Activated T-helper 2 cell treated with anti-CD3 and anti-CD28 coated beads, Interferon-gamma antibody, Interleukin-2, Interleukin-4, amounts not matched to agents 10 μg/mL and 5 μg/mL and 100 μg/mL, durations not matched to agents 14 hours and 24 hours and 36 hours (primary cell): Measurements from ENCODE around the gene FGF4. TPM values are rescaled to one million over a fixed set of nuclear protein-coding genes. Genes with fewer than 3 reads are reported as not detected.

Experiments
- DNase-seq: peaks from one replicate; pipeline ENCODE4 v3.0.0; 2021; ENCODE audit warnings: low spot score
- H3K27ac Mint-ChIP-seq: one replicate; pipeline ENCODE4 v1.8.0; 2021; ENCODE audit warnings: mixed read lengths
- H3K27me3 Mint-ChIP-seq: one replicate; pipeline ENCODE4 v1.8.0; 2021; ENCODE audit warnings: low read depth, mixed read lengths
- H3K36me3 Mint-ChIP-seq: one replicate; pipeline ENCODE4 v1.8.0; 2021; ENCODE audit warnings: low read depth, mixed read lengths
- H3K4me1 Mint-ChIP-seq: one replicate; pipeline ENCODE4 v1.8.0; 2021; ENCODE audit warnings: low read depth, mixed read lengths
- H3K4me3 Mint-ChIP-seq: one replicate; pipeline ENCODE4 v1.8.0; 2021; ENCODE audit warnings: low read depth, mild to moderate bottlenecking, moderate library complexity, mixed read lengths
- H3K9me3 Mint-ChIP-seq: one replicate; pipeline ENCODE4 v1.8.0; 2021; ENCODE audit warnings: mixed read lengths
- intact Hi-C: fragments of 100-400 bp; cut with micrococcal nuclease; formaldehyde crosslinking; loops from one replicate; pipeline ENCODE4 v1.15.1; 2023
- total RNA-seq: library from RNA; stranded (reverse); gene quantifications from 2 replicates; pipeline ENCODE4 v1.2.3, GENCODE V29; 2022

The FGF4 gene
- total RNA-seq, 1 donor from 2014 or later, result not detected

DNA sequence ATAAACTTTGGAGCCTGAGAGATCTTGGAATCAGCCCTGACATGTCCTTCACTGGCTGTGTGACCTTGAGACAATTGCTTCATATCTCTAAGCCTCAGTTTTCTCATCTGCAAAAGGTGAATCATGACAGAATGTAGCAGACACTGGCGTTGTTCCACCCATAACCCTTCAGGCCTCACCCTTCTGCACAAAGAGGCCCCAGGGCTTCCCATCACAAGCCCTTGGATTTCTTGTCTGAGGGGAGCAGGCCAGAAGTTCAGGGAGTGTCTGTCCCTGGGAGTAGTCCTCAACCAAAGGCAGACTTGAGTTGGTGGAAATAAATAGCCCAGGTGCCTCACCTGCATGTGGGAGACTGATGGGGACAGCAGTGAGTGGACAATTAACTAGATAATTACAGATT is 27.4 kb upstream of the FGF4 start:
- no peaks in the 10 kb centered on the region for H3K9me3 Mint-ChIP-seq
- H3K4me1 Mint-ChIP-seq, result no peaks in the 10 kb centered on the region
- peaks cover 5% of the 10 kb centered on the region for H3K27me3 Mint-ChIP-seq
- H3K4me3 Mint-ChIP-seq, result no peak overlapping the region
- H3K36me3 Mint-ChIP-seq, result no peaks in the 10 kb centered on the region
- intact Hi-C loops, result loop anchor here (5.0 kb wide), 1 partner anchor 115 kb away; no protein-coding TSS in a partner anchor
- no peak overlapping the region for H3K27ac Mint-ChIP-seq
- DNase-seq, result no peak

DNA sequence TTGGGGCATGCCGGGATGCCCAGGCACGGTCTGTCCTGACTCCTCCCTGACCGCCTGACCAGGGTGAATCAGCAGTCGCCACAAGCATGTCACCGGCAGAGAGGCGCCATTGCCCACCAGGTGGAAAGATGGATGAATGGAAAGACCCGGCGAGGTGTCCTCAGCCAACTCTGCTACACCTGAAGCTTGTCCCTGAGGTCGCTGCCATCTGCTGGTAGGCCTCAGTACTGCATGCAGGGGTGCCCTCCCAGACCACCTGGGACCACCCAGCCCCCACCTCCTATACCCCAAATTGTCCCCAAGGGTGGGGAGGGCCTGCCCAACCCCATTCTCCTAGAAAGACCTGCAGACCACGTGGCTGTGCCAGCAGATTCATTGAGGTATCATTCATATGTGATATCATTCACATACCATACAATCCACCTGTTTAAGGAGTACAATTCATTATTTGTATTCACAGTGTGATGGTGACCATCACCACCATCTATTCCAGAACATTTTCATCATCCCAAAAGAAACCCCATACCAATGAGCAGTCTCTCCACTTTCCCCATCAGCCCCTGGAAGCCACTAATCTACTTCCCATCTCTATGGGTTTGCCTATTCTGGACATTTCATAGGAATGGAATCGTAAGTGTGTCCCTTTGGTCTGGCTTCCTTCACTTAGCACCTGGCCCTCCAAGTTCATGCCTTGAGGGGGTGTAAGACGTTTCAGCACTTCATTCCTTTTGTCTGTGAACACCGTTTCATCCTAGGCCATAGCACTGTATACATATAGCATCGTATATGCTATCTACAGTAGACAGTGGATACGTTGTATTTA is 26.6 kb upstream of the FGF4 start:
- H3K27ac Mint-ChIP-seq, result no peak overlapping the region
- H3K9me3 Mint-ChIP-seq, result no peaks in the 10 kb centered on the region
- H3K27me3 Mint-ChIP-seq, result peaks cover 3% of the 10 kb centered on the region
- intact Hi-C loops, result loop anchor here (5.0 kb wide), 1 partner anchor 114 kb away; no protein-coding TSS in a partner anchor
- H3K4me3 Mint-ChIP-seq, result no peak overlapping the region
- DNase-seq, result no peak
- no peaks in the 10 kb centered on the region for H3K4me1 Mint-ChIP-seq
- H3K36me3 Mint-ChIP-seq, result no peaks in the 10 kb centered on the region

DNA sequence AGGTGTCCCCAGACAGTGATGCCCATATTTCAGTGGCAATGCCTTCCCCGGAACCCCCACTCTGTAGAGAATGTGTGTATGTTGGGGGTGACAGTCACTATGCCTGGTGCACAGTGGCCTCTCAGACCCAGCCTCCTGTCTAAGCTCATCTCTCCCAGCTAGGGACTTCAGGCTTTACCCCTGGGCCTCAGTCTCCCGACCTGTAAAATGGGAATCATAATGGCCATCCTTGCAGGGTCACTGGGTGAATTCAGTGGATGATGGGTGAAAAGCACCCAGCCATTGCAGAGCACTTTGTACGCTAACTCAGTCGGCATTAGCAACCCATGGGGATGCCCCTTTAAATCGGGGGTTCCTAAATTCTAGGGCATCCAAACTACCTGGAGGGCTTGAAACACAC is 25.1 kb upstream of the FGF4 start:
- intact Hi-C loops, result loop anchor here (5.0 kb wide), 1 partner anchor 113 kb away; no protein-coding TSS in a partner anchor
- no peak for DNase-seq
- Mint-ChIP-seq H3K36me3 (no peaks in the 10 kb centered on the region), H3K27ac (no peak overlapping the region), H3K4me1 (no peaks in the 10 kb centered on the region), H3K9me3 (no peaks in the 10 kb centered on the region), H3K27me3 (no peaks in the 10 kb centered on the region), H3K4me3 (no peak overlapping the region)

DNA sequence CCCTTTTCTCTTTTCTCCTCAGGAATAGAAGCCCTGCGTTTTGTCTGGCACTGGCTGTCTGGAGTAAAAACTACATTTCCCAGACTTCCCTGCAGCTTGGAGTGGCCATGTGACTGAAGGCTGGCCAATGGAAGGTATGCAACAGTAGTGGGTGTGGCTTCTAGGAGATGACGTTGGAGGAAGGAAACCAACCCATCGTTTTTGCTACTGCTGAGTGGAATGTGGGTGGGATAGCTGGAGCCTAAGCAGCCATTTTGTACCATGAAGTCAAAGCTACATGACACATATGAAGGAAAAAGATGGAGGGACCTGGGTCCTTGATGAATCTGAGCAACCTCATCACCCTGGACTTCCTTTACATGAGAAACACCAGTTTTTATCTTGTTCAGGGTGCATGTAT is 24.4 kb upstream of the FGF4 start:
- Mint-ChIP-seq H3K27ac (no peak overlapping the region), H3K4me3 (no peak overlapping the region), H3K9me3 (no peaks in the 10 kb centered on the region), H3K27me3 (no peaks in the 10 kb centered on the region), H3K4me1 (no peaks in the 10 kb centered on the region), H3K36me3 (no peaks in the 10 kb centered on the region)
- no peak for DNase-seq
- intact Hi-C loops, result no loop called here

DNA sequence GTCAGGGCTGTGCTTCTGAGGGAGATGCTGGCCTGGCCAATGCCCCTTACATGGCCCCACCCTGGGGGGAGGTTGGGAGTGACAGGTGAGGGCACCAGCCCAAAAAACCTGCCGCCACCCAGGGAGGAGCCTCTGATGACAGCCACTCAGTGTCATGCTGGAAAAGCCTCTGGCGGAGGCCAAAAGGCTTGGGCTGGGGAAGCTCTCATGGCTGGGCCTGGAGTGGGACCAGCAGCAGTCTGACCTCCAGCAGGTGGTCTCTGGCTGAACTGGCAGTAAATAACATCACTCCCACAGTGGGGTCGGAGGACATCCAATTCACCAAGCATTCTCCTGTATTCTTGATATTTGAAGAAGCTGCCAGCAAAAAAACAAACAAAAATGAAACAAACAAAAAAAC is 24.0 kb upstream of the FGF4 start:
- DNase-seq, result no peak
- intact Hi-C loops, result no loop called here
- H3K4me3 Mint-ChIP-seq, result no peak overlapping the region

DNA sequence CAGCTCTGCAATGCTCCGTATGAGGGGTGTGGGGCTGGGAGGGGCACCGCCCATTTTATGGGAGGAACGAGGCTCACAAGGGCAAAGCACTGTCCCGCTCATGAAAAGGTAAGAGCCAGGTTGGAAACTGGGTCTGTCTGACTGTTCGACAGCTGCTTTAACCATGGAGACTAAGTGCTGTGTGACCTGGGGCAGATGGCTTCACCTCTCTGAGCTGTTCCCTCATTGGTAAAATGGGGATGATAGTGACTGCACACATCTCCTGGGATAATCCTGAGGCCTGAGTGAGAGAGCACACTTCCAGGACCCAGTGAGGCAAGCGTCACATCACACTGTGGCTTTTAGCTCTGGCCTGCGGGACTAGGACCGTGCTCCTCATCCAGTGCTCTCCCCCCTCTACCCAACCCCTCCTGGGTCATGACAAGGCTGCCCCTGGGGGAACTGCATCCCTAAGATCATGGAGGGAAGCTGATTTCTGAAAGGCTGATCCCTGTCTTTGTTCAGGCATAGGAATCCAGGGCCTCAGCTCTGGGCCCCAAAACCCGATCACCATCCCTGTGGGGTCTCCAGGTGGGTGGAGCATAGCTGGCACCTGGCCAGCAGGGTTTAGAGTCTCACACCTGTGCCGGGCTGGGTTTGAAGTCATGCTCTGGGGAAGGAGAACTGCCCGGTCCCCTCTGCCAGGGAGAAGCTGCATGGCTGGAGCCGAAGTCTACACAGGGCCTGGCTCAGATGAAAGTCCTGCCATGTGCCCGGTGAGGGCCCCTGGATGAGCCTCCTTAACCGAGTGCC is 22.8 kb upstream of the FGF4 start:
- no peaks in the 10 kb centered on the region for H3K36me3 Mint-ChIP-seq
- H3K4me1 Mint-ChIP-seq, result no peaks in the 10 kb centered on the region
- H3K27me3 Mint-ChIP-seq, result no peaks in the 10 kb centered on the region
- intact Hi-C loops, result no loop called here
- H3K27ac Mint-ChIP-seq, result no peak overlapping the region
- H3K4me3 Mint-ChIP-seq, result no peak overlapping the region
- H3K9me3 Mint-ChIP-seq, result no peaks in the 10 kb centered on the region
- DNase-seq, result no peak

More for the DNA sequence above, 24.0 kb upstream of the FGF4 start:
- H3K4me1 Mint-ChIP-seq, result no peaks in the 10 kb centered on the region
- no peaks in the 10 kb centered on the region for H3K27me3 Mint-ChIP-seq
- no peaks in the 10 kb centered on the region for H3K9me3 Mint-ChIP-seq
- H3K36me3 Mint-ChIP-seq, result no peaks in the 10 kb centered on the region
- no peak overlapping the region for H3K27ac Mint-ChIP-seq

DNA sequence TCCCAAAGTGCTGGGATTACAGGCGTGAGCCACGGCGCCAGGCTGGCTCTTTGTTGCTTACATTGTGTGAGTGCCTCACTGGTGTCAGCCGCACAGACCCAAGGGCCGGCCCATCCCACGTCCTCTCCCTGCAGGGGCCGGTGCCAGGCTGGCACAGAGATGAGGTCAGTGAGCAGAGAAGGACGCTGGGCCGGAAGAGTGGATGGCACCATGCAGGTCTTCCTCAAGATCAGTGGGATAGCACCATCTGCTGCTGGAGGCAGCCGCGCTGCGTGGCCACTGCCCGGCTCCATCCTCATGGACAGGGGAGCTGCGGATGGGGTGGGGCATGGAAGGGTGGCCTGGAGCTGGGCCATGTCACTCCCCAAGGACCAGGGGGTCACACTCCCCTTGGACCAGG is 22.0 kb upstream of the FGF4 start:
- intact Hi-C loops, result no loop called here
- no peaks in the 10 kb centered on the region for H3K27me3 Mint-ChIP-seq
- H3K4me1 Mint-ChIP-seq, result no peaks in the 10 kb centered on the region
- H3K9me3 Mint-ChIP-seq, result no peaks in the 10 kb centered on the region
- no peak overlapping the region for H3K27ac Mint-ChIP-seq
- DNase-seq, result no peak
- no peaks in the 10 kb centered on the region for H3K36me3 Mint-ChIP-seq
- no peak overlapping the region for H3K4me3 Mint-ChIP-seq

DNA sequence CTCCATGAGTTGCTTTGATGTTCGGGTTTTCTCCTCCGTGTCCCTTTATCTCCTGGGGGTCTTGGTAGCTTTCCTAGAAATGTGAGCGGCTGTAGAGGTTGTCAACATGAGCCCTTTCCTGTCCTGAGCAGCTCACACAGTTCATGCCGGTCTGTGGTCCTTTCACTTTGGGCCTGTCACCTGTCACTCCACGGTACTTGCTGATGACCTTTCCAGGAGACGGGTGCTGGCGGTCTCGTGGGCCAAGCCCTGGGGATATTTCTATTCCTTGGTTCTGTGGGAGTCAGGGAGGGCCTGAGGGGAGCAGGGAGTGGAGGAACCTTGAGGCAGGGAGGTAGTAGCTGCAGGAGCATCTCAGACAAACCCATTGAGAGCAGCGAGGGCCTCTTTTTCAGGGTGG is 20.9 kb upstream of the FGF4 start:
- Mint-ChIP-seq H3K27me3 (no peaks in the 10 kb centered on the region), H3K4me1 (no peaks in the 10 kb centered on the region), H3K27ac (no peak overlapping the region), H3K36me3 (no peaks in the 10 kb centered on the region), H3K4me3 (no peak overlapping the region), H3K9me3 (no peaks in the 10 kb centered on the region)
- DNase-seq, result no peak
- intact Hi-C loops, result no loop called here

DNA sequence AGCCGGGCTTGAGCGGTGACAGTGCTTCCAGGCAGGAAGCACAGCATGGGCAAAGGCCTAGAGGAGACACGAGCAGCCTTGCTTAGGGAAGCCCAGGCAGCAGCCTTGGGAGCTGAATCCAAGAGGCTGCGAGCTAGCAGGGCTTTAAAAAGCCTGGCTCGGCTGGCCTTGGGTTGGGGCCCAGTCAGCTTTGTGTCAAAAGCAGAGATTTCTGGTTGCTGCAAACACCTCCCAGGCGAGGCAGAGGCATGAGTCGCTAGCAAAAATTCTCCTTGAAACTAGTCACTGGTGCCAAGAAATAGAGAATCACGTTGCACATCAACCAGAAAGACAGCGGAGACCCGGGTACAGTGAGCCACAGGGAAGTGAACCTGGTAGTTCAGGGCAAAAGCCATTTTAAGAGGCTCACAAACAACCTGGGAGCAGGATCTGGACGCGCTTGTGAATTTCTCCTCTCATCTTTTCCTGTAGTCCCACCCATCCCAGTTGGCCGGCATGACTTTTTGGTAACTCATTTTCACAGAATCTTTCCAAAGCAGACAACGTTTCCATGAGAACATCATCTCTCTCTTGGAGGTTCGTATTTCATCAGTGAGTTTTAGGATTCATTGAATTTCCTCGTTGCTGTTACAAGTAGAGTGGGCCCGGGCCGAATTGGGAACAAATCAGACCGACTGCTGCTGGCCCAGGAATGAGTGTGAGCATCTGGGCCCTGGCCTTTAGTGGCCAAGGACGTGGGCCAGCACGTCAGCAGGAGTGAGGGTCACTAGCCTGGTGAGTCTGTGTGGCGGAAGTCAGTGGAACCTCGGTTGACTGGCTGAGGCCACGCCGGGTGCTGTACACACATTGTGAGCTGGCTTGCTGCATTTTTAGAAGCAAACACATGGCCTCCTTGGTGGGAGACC is 16.4 kb upstream of the FGF4 start:
- no peak for DNase-seq
- Mint-ChIP-seq H3K4me1 (no peaks in the 10 kb centered on the region), H3K4me3 (no peak overlapping the region), H3K27ac (no peak overlapping the region), H3K9me3 (no peaks in the 10 kb centered on the region), H3K27me3 (no peaks in the 10 kb centered on the region), H3K36me3 (no peaks in the 10 kb centered on the region)
- intact Hi-C loops, result no loop called here

DNA sequence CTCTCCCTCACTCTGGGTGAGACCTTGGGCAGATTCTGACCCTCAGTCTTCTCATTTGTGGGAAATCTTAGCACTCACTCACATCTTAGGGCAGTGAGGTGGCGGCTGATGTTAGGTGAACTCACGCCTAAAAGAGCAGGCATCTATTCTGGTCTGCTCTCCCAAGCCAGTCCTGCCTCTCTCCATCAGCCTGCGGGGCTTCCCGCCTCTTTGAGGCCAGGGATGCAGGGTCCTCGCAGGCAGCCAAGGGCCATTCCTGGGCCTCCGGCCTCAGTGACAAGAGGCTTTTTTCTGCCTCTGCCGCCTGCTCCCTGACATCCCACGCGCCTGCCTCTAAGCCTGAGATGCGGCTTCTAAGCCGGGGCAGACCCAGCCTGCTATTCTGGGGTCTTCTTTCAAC is 13.8 kb upstream of the FGF4 start:
- Mint-ChIP-seq H3K27me3 (no peaks in the 10 kb centered on the region), H3K4me3 (no peak overlapping the region), H3K4me1 (no peaks in the 10 kb centered on the region), H3K36me3 (no peaks in the 10 kb centered on the region), H3K9me3 (no peaks in the 10 kb centered on the region), H3K27ac (no peak overlapping the region)
- no peak for DNase-seq
- intact Hi-C loops, result no loop called here

DNA sequence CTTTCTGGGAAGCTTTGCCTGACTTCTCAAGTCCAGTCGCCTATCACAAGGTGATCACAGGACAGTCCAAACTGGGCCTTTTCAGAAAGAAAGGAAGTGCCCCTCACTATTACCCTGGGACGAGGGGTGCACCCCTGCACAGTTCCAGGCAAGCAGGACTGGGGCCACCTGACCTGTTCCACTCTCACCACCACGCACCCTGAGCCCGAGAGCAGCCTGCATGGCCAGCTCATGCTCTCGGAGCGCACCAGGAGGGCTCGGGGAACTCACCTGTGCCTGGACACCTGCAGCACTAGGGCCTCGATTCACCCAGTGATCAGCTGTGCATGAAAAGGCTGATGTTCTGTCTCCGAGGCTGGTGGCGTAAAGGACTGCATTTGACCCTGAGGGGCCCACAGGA is 12.8 kb upstream of the FGF4 start:
- no peaks in the 10 kb centered on the region for H3K9me3 Mint-ChIP-seq
- H3K4me1 Mint-ChIP-seq, result no peaks in the 10 kb centered on the region
- H3K36me3 Mint-ChIP-seq, result no peaks in the 10 kb centered on the region
- intact Hi-C loops, result no loop called here
- H3K4me3 Mint-ChIP-seq, result no peak overlapping the region
- no peaks in the 10 kb centered on the region for H3K27me3 Mint-ChIP-seq
- H3K27ac Mint-ChIP-seq, result no peak overlapping the region
- no peak for DNase-seq

DNA sequence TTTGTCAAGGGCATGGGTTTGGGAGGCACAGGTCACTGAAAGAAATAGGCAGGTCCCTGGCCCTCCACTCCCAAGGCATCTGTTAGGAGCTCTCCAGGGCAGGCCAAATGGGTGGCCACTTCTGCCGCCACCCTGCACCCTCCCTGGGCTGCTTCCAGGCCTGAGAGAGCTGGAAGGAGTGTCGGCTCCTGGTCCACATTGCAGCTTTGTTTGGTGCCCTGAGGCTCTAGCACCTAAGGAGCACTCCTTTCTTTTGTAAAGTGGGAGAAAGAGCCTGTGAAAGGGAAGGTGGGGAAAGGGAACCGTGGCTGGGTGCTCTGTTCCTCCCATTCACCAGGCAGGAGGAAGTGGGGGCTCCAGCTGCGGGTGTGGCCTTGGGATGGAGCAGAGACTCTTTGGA is 12.3 kb upstream of the FGF4 start:
- intact Hi-C loops, result no loop called here
- no peaks in the 10 kb centered on the region for H3K36me3 Mint-ChIP-seq
- no peak overlapping the region for H3K4me3 Mint-ChIP-seq
- no peak overlapping the region for H3K27ac Mint-ChIP-seq
- no peak for DNase-seq
- H3K27me3 Mint-ChIP-seq, result no peaks in the 10 kb centered on the region
- no peaks in the 10 kb centered on the region for H3K9me3 Mint-ChIP-seq
- H3K4me1 Mint-ChIP-seq, result no peaks in the 10 kb centered on the region
